DOHH2 (cell line): Measurements from ENCODE around the gene ATXN7L1.

Experiments
- EZH2phosphoT487 ChIP-seq: fragments of 200-600 bp; sonication (generic); IDR thresholded peaks from 2 replicates; pipeline ENCODE4 v1.6.1; 2017; ENCODE audit warnings: borderline replicate concordance, mild to moderate bottlenecking, antibody characterized with exemption, low read length, moderate library complexity, mixed read lengths
- TF ChIP-seq, protein P1 (sequence below): fragments of 200-600 bp; sonication (generic); IDR thresholded peaks from one replicate; pipeline ENCODE4 v1.5.1; 2014; ENCODE audit warnings: antibody characterized with exemption, mild to moderate bottlenecking, low read depth, low read length; ENCODE audit not compliant: poor library complexity, severe bottlenecking

DNA sequence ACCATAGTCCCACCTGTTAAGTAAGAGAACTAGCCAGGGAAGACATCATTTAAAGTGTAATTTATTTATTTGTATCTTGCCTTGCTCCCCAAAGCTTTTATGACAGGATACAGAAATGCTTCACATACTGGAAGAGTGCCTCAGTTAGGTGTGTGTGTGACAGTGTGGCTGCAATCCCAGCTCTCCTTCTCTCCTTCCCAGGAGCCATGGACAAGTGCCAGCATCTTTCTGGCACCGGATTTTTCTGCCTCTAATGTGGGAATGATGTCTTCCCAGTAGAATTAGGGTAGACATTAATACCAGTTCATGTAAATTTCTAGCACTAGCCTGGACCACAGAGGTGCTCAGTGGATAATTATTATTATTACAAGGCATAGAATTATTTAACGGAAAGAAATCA is 30.3 kb upstream of the ATXN7L1 start:
- TF ChIP-seq, protein P1, sequence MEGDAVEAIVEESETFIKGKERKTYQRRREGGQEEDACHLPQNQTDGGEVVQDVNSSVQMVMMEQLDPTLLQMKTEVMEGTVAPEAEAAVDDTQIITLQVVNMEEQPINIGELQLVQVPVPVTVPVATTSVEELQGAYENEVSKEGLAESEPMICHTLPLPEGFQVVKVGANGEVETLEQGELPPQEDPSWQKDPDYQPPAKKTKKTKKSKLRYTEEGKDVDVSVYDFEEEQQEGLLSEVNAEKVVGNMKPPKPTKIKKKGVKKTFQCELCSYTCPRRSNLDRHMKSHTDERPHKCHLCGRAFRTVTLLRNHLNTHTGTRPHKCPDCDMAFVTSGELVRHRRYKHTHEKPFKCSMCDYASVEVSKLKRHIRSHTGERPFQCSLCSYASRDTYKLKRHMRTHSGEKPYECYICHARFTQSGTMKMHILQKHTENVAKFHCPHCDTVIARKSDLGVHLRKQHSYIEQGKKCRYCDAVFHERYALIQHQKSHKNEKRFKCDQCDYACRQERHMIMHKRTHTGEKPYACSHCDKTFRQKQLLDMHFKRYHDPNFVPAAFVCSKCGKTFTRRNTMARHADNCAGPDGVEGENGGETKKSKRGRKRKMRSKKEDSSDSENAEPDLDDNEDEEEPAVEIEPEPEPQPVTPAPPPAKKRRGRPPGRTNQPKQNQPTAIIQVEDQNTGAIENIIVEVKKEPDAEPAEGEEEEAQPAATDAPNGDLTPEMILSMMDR = no peak
- no peak for TF ChIP-seq EZH2phosphoT487
